SK-N-SH (cell line): ENCODE results near the gene TMEM163.
A peak's percentile ranks its signal among the peaks of the same experiment; 100 is the strongest.

Experiments
- EP300 ChIP-seq, 2 experiments: IDR thresholded peaks; 2 replicates each; pipeline versions ENCODE4 v1.4.0 to v1.6.1; 2012; ENCODE audit warnings: borderline replicate concordance in 1 of 2, low read depth in 1 of 2, low read length in 1 of 2
- EZH2phosphoT487 ChIP-seq: fragments of 200-600 bp; sonication (generic); IDR thresholded peaks from 2 replicates; pipeline ENCODE4 v1.6.1; 2017; ENCODE audit warnings: low read depth, mixed run types, mild to moderate bottlenecking, antibody characterized with exemption, moderate library complexity, borderline replicate concordance
- JUND ChIP-seq: IDR thresholded peaks from 2 replicates; pipeline ENCODE4 v1.4.0; 2012
- MXI1 ChIP-seq: IDR thresholded peaks from 2 replicates; pipeline ENCODE4 v1.6.1; 2012; ENCODE audit warnings: mild to moderate bottlenecking, low read depth, low read length, improper control_type of control experiment
- NFIC ChIP-seq: IDR thresholded peaks from 2 replicates; pipeline ENCODE4 v1.4.0; 2012; ENCODE audit warnings: borderline replicate concordance
- NRF1 ChIP-seq: IDR thresholded peaks from 2 replicates; pipeline ENCODE4 v1.6.1; 2012; ENCODE audit warnings: low read depth, mild to moderate bottlenecking, low read length
- RAD21 ChIP-seq: IDR thresholded peaks from 2 replicates; pipeline ENCODE4 v1.6.1; 2012; ENCODE audit warnings: mild to moderate bottlenecking, low read length
- RCOR1 ChIP-seq: fragments of 150-350 bp; IDR thresholded peaks from 2 replicates; pipeline ENCODE4 v1.6.1; 2017; ENCODE audit warnings: antibody characterized with exemption, low read length
- RFX5 ChIP-seq: IDR thresholded peaks from 2 replicates; pipeline ENCODE4 v1.6.1; 2012; ENCODE audit warnings: mild to moderate bottlenecking, improper control_type of control experiment, low read length
- TEAD4 ChIP-seq: IDR thresholded peaks from 2 replicates; pipeline ENCODE4 v1.4.0; 2012; ENCODE audit warnings: mild to moderate bottlenecking, borderline replicate concordance; ENCODE audit not compliant: insufficient read depth
- YY1 ChIP-seq: IDR thresholded peaks from 2 replicates; pipeline ENCODE4 v1.4.0; 2012; ENCODE audit warnings: low read depth, mild to moderate bottlenecking
- TF ChIP-seq, protein P1 (sequence below): IDR thresholded peaks from 2 replicates; pipeline ENCODE4 v1.6.1; 2012; ENCODE audit warnings: mild to moderate bottlenecking, low read depth, low read length, moderate library complexity
- TF ChIP-seq, protein P2 (sequence below): fragments of 200-600 bp; sonication (generic); IDR thresholded peaks from 2 replicates; pipeline ENCODE4 v1.6.1; 2017; ENCODE audit warnings: antibody characterized with exemption, mild to moderate bottlenecking, moderate library complexity
- TF ChIP-seq, protein P3 (sequence below): fragments of 150-350 bp; IDR thresholded peaks from 2 replicates; pipeline ENCODE4 v1.6.1; 2017; ENCODE audit warnings: antibody characterized with exemption, low read length, low read depth, borderline replicate concordance

DNA sequence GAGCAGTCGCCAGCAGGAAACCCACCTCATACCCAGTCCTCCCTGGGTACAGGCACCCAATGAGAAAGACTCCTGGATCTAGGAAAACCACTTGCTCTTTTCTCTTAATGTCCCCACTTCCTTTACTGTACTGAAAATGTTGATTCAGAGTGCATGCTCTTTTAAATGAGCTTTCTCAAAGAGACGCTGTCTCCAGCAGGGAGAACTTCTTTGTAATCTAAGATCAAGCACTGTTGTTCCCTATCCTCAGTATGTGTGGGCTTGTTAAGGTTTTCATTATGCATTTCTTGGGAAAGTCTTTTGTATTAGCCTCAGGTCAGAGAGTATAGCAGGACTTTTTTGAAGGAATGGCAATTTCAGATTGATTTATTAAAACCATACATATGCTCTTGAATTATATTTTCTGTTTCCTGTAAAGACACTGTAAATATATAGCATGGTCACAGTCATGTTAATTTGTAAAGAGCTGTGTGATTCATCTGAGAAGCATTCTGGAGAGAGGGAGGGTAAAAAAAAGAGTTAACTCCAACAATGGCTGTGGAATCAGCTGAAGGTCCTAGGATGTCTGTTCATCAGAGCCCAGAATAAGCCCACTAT is 286.9 kb downstream of the TMEM163 start:
- TF ChIP-seq RCOR1 (no peak), EP300 (IDR thresholded peaks at IDR 0.05; ENCODE audit: borderline replicate concordance in 1 of 2, low read depth in 1 of 2, low read length in 1 of 2) (no peak), EZH2phosphoT487 (no peak), RFX5 (no peak), NFIC (no peak), YY1 (no peak), JUND (peak; percentile 60), NRF1 (no peak), TEAD4 (0 out of 2 replicates have a peak, but pooled peaks have one; percentile 34), MXI1 (no peak), RAD21 (no peak)
- TF ChIP-seq, protein P1, sequence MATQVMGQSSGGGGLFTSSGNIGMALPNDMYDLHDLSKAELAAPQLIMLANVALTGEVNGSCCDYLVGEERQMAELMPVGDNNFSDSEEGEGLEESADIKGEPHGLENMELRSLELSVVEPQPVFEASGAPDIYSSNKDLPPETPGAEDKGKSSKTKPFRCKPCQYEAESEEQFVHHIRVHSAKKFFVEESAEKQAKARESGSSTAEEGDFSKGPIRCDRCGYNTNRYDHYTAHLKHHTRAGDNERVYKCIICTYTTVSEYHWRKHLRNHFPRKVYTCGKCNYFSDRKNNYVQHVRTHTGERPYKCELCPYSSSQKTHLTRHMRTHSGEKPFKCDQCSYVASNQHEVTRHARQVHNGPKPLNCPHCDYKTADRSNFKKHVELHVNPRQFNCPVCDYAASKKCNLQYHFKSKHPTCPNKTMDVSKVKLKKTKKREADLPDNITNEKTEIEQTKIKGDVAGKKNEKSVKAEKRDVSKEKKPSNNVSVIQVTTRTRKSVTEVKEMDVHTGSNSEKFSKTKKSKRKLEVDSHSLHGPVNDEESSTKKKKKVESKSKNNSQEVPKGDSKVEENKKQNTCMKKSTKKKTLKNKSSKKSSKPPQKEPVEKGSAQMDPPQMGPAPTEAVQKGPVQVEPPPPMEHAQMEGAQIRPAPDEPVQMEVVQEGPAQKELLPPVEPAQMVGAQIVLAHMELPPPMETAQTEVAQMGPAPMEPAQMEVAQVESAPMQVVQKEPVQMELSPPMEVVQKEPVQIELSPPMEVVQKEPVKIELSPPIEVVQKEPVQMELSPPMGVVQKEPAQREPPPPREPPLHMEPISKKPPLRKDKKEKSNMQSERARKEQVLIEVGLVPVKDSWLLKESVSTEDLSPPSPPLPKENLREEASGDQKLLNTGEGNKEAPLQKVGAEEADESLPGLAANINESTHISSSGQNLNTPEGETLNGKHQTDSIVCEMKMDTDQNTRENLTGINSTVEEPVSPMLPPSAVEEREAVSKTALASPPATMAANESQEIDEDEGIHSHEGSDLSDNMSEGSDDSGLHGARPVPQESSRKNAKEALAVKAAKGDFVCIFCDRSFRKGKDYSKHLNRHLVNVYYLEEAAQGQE, result no peak
- TF ChIP-seq, protein P2, sequence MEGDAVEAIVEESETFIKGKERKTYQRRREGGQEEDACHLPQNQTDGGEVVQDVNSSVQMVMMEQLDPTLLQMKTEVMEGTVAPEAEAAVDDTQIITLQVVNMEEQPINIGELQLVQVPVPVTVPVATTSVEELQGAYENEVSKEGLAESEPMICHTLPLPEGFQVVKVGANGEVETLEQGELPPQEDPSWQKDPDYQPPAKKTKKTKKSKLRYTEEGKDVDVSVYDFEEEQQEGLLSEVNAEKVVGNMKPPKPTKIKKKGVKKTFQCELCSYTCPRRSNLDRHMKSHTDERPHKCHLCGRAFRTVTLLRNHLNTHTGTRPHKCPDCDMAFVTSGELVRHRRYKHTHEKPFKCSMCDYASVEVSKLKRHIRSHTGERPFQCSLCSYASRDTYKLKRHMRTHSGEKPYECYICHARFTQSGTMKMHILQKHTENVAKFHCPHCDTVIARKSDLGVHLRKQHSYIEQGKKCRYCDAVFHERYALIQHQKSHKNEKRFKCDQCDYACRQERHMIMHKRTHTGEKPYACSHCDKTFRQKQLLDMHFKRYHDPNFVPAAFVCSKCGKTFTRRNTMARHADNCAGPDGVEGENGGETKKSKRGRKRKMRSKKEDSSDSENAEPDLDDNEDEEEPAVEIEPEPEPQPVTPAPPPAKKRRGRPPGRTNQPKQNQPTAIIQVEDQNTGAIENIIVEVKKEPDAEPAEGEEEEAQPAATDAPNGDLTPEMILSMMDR, result no peak
- TF ChIP-seq, protein P3, sequence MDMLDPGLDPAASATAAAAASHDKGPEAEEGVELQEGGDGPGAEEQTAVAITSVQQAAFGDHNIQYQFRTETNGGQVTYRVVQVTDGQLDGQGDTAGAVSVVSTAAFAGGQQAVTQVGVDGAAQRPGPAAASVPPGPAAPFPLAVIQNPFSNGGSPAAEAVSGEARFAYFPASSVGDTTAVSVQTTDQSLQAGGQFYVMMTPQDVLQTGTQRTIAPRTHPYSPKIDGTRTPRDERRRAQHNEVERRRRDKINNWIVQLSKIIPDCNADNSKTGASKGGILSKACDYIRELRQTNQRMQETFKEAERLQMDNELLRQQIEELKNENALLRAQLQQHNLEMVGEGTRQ, result no peak
